HepG2 (cell line): ENCODE results near the gene NTN3. TPM values are rescaled to one million over a fixed set of nuclear protein-coding genes. Genes with fewer than 3 reads are reported as not detected.

Source experiments
- microRNA-seq: library from miRNA; unstranded; fragments of <30 nt; microRNA quantifications from one replicate; pipeline ENCODE4, GENCODE V29; 2020
- polyA plus RNA-seq, 8 experiments: library from polyadenylated mRNA; depleted of rRNA in 3 of 8; stranded (reverse) in 7 of 8; unstranded in 1 of 8; fragments of >200 nt; fragmentation: Illumina TruSeq in 4 of 8; extraction: Trizol in 4 of 8; gene quantifications; 2 replicates each; pipeline versions ENCODE4 v1.2.1 to v1.2.3, GENCODE V29; 2011 to 2016; ENCODE audit warnings: low read depth in 4 of 8, missing spikeins in 1 of 8, mixed read lengths in 1 of 8; ENCODE audit not compliant: insufficient read depth in 1 of 8
- small RNA-seq, 3 experiments: library from RNA; depleted of rRNA; stranded (forward); fragments of <200 nt; gene quantifications; one replicate each; pipeline ENCODE3, GENCODE V24; 2012; ENCODE audit warnings: low read depth in 2 of 3, low replicate concordance in 1 of 3; ENCODE audit not compliant: insufficient read length in 3 of 3, insufficient read depth in 2 of 3
- total RNA-seq, 5 experiments: library from RNA; depleted of rRNA; stranded (reverse); fragments of >200 nt; fragmentation: Illumina TruSeq; extraction: Trizol; gene quantifications; 2 replicates each; pipeline ENCODE4 v1.2.3, GENCODE V29; 2016; ENCODE audit warnings: low read depth in 1 of 5

The NTN3 gene
- total and polyA plus RNA-seq, 2 of the 13 experiments (the other 11 are each of a cell fraction or from before 2014, with no cell fraction given): 0.09 to 0.20 TPM

Small RNAs within 50 kb of the gene (microRNA-seq; reads per million reads assigned to microRNA genes)
- gene MIR6767 (not detected), gene MIR6768 (0.85 reads per million)

Small RNAs within 50 kb of the gene (small RNA-seq; reads per million reads assigned to genes)
- gene AC093525.1: 0 reads per million in 3 experiments
- gene MIR6768: 0 to 0.97 (median 0) reads per million in 3 experiments

Other genes with a start within 250 kb of the NTN3 start
- 10.3 and 19.5 TPM in 2 replicates for gene E4F1, start 247.7 kb upstream of the NTN3 start, total RNA-seq (2016; rRNA removed; fragmentation: Illumina TruSeq; extraction: Trizol)
- 13.8 and 17.2 TPM in 2 replicates for gene E4F1, start 247.7 kb upstream of the NTN3 start, polyA plus RNA-seq (2011; rRNA removed)
- 0.11 and 0.44 TPM in 2 replicates for gene DNASE1L2, start 234.9 kb upstream of the NTN3 start, total RNA-seq (2016; rRNA removed; fragmentation: Illumina TruSeq; extraction: Trizol)
- 0.50 and 1.2 TPM in 2 replicates for gene DNASE1L2, start 234.9 kb upstream of the NTN3 start, polyA plus RNA-seq (2011; rRNA removed)
- 73.8 and 82.0 TPM in 2 replicates for gene ECI1, start 219.7 kb upstream of the NTN3 start, total RNA-seq (2016; rRNA removed; fragmentation: Illumina TruSeq; extraction: Trizol)
- gene ECI1, start 219.7 kb upstream of the NTN3 start, polyA plus RNA-seq (2011; rRNA removed): 102 and 117 TPM in 2 replicates
- 126 and 127 TPM in 2 replicates for gene RNPS1, start 203.2 kb upstream of the NTN3 start, total RNA-seq (2016; rRNA removed; fragmentation: Illumina TruSeq; extraction: Trizol)
- 124 and 133 TPM in 2 replicates for gene RNPS1, start 203.2 kb upstream of the NTN3 start, polyA plus RNA-seq (2011; rRNA removed)
- 0.41 and 0.60 TPM in 2 replicates for gene ABCA3, start 130.6 kb upstream of the NTN3 start, total RNA-seq (2016; rRNA removed; fragmentation: Illumina TruSeq; extraction: Trizol)
- 1.5 and 2.3 TPM in 2 replicates for gene ABCA3, start 130.6 kb upstream of the NTN3 start, polyA plus RNA-seq (2011; rRNA removed)
- 13.7 and 22.8 TPM in 2 replicates for gene CCNF, start 41.9 kb upstream of the NTN3 start, total RNA-seq (2016; rRNA removed; fragmentation: Illumina TruSeq; extraction: Trizol)
- gene CCNF, start 41.9 kb upstream of the NTN3 start, polyA plus RNA-seq (2011; rRNA removed): 5.0 and 6.4 TPM in 2 replicates
- 19.7 and 24.4 TPM in 2 replicates for gene TEDC2, start 11.2 kb upstream of the NTN3 start, total RNA-seq (2016; rRNA removed; fragmentation: Illumina TruSeq; extraction: Trizol)
- 5.9 and 6.2 TPM in 2 replicates for gene TEDC2, start 11.2 kb upstream of the NTN3 start, polyA plus RNA-seq (2011; rRNA removed)
- 13.7 and 17.6 TPM in 2 replicates for gene TBC1D24, start 3.8 kb downstream of the NTN3 start, total RNA-seq (2016; rRNA removed; fragmentation: Illumina TruSeq; extraction: Trizol)
- gene TBC1D24, start 3.8 kb downstream of the NTN3 start, polyA plus RNA-seq (2011; rRNA removed): 7.7 and 8.4 TPM in 2 replicates
- gene ATP6V0C, start 42.7 kb downstream of the NTN3 start, total RNA-seq (2016; rRNA removed; fragmentation: Illumina TruSeq; extraction: Trizol): 7.2 and 10.4 TPM in 2 replicates
- 20.1 and 21.1 TPM in 2 replicates for gene ATP6V0C, start 42.7 kb downstream of the NTN3 start, polyA plus RNA-seq (2011; rRNA removed)
- 13.8 and 39.1 TPM in 2 replicates for gene AMDHD2, start 49.1 kb downstream of the NTN3 start, total RNA-seq (2016; rRNA removed; fragmentation: Illumina TruSeq; extraction: Trizol)
- gene AMDHD2, start 49.1 kb downstream of the NTN3 start, polyA plus RNA-seq (2011; rRNA removed): 33.5 and 51.3 TPM in 2 replicates
- not detected in 2 replicates for gene CEMP1, start 60.1 kb downstream of the NTN3 start, total RNA-seq (2016; rRNA removed; fragmentation: Illumina TruSeq; extraction: Trizol)
- gene CEMP1, start 60.1 kb downstream of the NTN3 start, polyA plus RNA-seq (2011; rRNA removed): 0.04 TPM in 1 of 2 replicates, not detected in the other
- gene PDPK1, start 66.7 kb downstream of the NTN3 start, total RNA-seq (2016; rRNA removed; fragmentation: Illumina TruSeq; extraction: Trizol): 59.6 and 72.9 TPM in 2 replicates
- gene PDPK1, start 66.7 kb downstream of the NTN3 start, polyA plus RNA-seq (2011; rRNA removed): 129 TPM in 2 replicates
- gene KCTD5, start 211.2 kb downstream of the NTN3 start, total RNA-seq (2016; rRNA removed; fragmentation: Illumina TruSeq; extraction: Trizol): 29.8 and 31.0 TPM in 2 replicates
- 25.4 and 30.1 TPM in 2 replicates for gene KCTD5, start 211.2 kb downstream of the NTN3 start, polyA plus RNA-seq (2011; rRNA removed)
- 0.20 TPM in 1 of 2 replicates, not detected in the other for gene PRSS27, start 248.9 kb downstream of the NTN3 start, total RNA-seq (2016; rRNA removed; fragmentation: Illumina TruSeq; extraction: Trizol)
- gene PRSS27, start 248.9 kb downstream of the NTN3 start, polyA plus RNA-seq (2011; rRNA removed): 0.73 and 1.2 TPM in 2 replicates